Measurements from ENCODE around the gene GCDH. TPM values are rescaled to one million over a fixed set of nuclear protein-coding genes. Genes with fewer than 3 reads are reported as not detected.
A peak's percentile ranks its signal among the peaks of the same experiment; 100 is the strongest.

GCDH gene
- total RNA-seq, 4 donors from 2014 or later: 28.5 to 33.0 (median 31.9) TPM

GRCh38 chr19:12884627-12884925 lies 6.4 kb upstream of the GCDH start:
- Histone ChIP-seq H3K4me1 (peaks cover 28% of the 10 kb centered on the region), H3K36me3 (no peaks in the 10 kb centered on the region), H3K27ac (no peak overlapping the region), H3K4me3 (peak overlapping the region; percentile 49), H3K9me3 (no peaks in the 10 kb centered on the region), H3K27me3 (peaks cover 20% of the 10 kb centered on the region)
- TF ChIP-seq POLR2AphosphoS5 (IDR thresholded peaks at IDR 0.05) (no peak), POLR2A (IDR thresholded peaks at IDR 0.05) (no peak), EP300 (IDR thresholded peaks at IDR 0.05) (no peak), CTCF (IDR thresholded peaks at IDR 0.05) (no peak)
- WGBS: 84% methylated on average over 10 of the region's 12 CpGs
- DNase-seq (ENCODE audit: low spot score in 2 of 2): no peak

- 8% methylated on average over 30 of the region's 73 CpGs for WGBS
- DNase-seq (ENCODE audit: low spot score in 2 of 2): peak in 1 of 2 donors; percentile 81
- no peak overlapping the region for H3K27ac ChIP-seq
- peaks cover 20% of the 10 kb centered on the region for H3K27me3 ChIP-seq
- H3K4me1 ChIP-seq: peaks cover 27% of the 10 kb centered on the region
- no peaks in the 10 kb centered on the region for H3K36me3 ChIP-seq
- no peaks in the 10 kb centered on the region for H3K9me3 ChIP-seq
- H3K4me3 ChIP-seq: peak overlapping the region; percentile 49
- peak in 1 of 2 donors; percentile 53 for TF ChIP-seq CTCF (IDR thresholded peaks at IDR 0.05)
- no peak for TF ChIP-seq POLR2AphosphoS5 (IDR thresholded peaks at IDR 0.05)
These were observed 5.8 kb upstream of the GCDH start for GRCh38 chr19:12884926-12885748.

GRCh38 chr19:12885749-12886650 lies 5.0 kb upstream of the GCDH start:
- Histone ChIP-seq H3K27me3 (peaks cover 20% of the 10 kb centered on the region), H3K36me3 (no peaks in the 10 kb centered on the region), H3K4me3 (peak overlapping the region; percentile 49), H3K9me3 (no peaks in the 10 kb centered on the region), H3K4me1 (peaks cover 23% of the 10 kb centered on the region), H3K27ac (no peak overlapping the region)
- TF ChIP-seq CTCF (IDR thresholded peaks at IDR 0.05): no peak
- TF ChIP-seq EP300 (IDR thresholded peaks at IDR 0.05): no peak
- no peak for TF ChIP-seq POLR2A (IDR thresholded peaks at IDR 0.05)
- TF ChIP-seq POLR2AphosphoS5 (IDR thresholded peaks at IDR 0.05): no peak
- DNase-seq (ENCODE audit: low spot score in 2 of 2): no peak
- WGBS: 8% methylated on average over 31 of the region's 53 CpGs

- Histone ChIP-seq H3K9me3 (no peaks in the 10 kb centered on the region), H3K27ac (no peak overlapping the region), H3K4me1 (peaks cover 28% of the 10 kb centered on the region), H3K27me3 (peaks cover 20% of the 10 kb centered on the region), H3K4me3 (no peak overlapping the region), H3K36me3 (no peaks in the 10 kb centered on the region)
- no peak for DNase-seq (ENCODE audit: low spot score in 2 of 2)
- 78% methylated on average over 5 of the region's 5 CpGs for WGBS
- no peak for TF ChIP-seq CTCF (IDR thresholded peaks at IDR 0.05)
- TF ChIP-seq EP300 (IDR thresholded peaks at IDR 0.05): no peak
- TF ChIP-seq POLR2AphosphoS5 (IDR thresholded peaks at IDR 0.05): no peak
- TF ChIP-seq POLR2A (IDR thresholded peaks at IDR 0.05): no peak
These were observed 4.3 kb upstream of the GCDH start for GRCh38 chr19:12886651-12886968.
